HepG2 (cell line): ENCODE data around the gene COL5A1. TPM values are rescaled to one million over a fixed set of nuclear protein-coding genes. Genes with fewer than 3 reads are reported as not detected.

Experiments used
- ATAC-seq: fragments of 200-7000 bp; cut with Tn5 transposase; 3 replicates; pipeline ENCODE4 v1.9.1; 2020; ENCODE audit warnings: mild to moderate bottlenecking, moderate library complexity
- BruUV-seq: library from RNA; stranded (reverse); fragments of 400-500 nt; replicated peaks from 2 replicates; lab custom pipeline; 2021; lab: Mats Ljungman, UMichigan
- CTCF ChIA-PET: fragments of 300-600 bp; formaldehyde crosslinking; extraction: SDS; loops from one replicate; lab custom pipeline; 2021; ENCODE audit warnings: low total read pairs, inconsistent platforms, low intra/inter-chr PET ratio; lab: Yijun Ruan, JAX
- POLR2A ChIA-PET: fragments of 350-600 bp; sonication (Branson Sonifier 250); formaldehyde crosslinking; loops from one replicate; lab custom pipeline; 2020; ENCODE audit warnings: antibody characterized with exemption, inconsistent platforms; lab: Yijun Ruan, JAX
- DNase-seq: peaks from one replicate; pipeline ENCODE4 v3.0.0-alpha.2; 2015; ENCODE audit warnings: low spot score
- FAIRE-seq: peaks from 3 replicates; lab custom pipeline; 2011; peaks lifted over from hg19 to GRCh38; lab: Jason Lieb, UNC
- H2AFZ ChIP-seq: one replicate; pipeline ENCODE4 v1.6.1; 2011; ENCODE audit warnings: low read length, inconsistent platforms
- H3K27ac ChIP-seq: fragments of 300-600 bp; 3 replicates; pipeline ENCODE4 v1.8.0; 2011; ENCODE audit warnings: mixed run types, mild to moderate bottlenecking, mixed read lengths, low read length, inconsistent platforms; ENCODE audit not compliant: insufficient read depth; ENCODE audit errors: extremely low read length
- H3K27me3 ChIP-seq, 2 experiments: fragments of 200-600 bp in 1 of 2; 2 replicates in 1 of 2; 3 replicates in 1 of 2; pipeline versions ENCODE4 v1.6.0 to v1.8.0; 2011; ENCODE audit warnings: low read length in 2 of 2, mild to moderate bottlenecking in 2 of 2, moderate library complexity in 2 of 2, inconsistent platforms in 1 of 2; ENCODE audit not compliant: insufficient read depth in 2 of 2, control insufficient read depth in 1 of 2
- H3K36me3 ChIP-seq, 2 experiments: fragments of 200-600 bp in 1 of 2; replicated peaks in 1 of 2; 2 replicates in 1 of 2; 3 replicates in 1 of 2; pipeline versions ENCODE4 v1.5.1 to v1.8.0; 2011; ENCODE audit warnings: low read length in 2 of 2, inconsistent platforms in 1 of 2; ENCODE audit not compliant: insufficient read depth in 2 of 2, control insufficient read depth in 1 of 2
- H3K4me1 ChIP-seq: 2 replicates; pipeline ENCODE4 v1.5.1; 2012; ENCODE audit warnings: low read length, inconsistent platforms; ENCODE audit not compliant: insufficient read depth
- H3K4me2 ChIP-seq: 2 replicates; pipeline ENCODE4 v1.6.0; 2011; ENCODE audit warnings: low read depth, low read length, inconsistent platforms
- H3K4me3 ChIP-seq, 3 experiments: fragments of 200-600 bp in 1 of 3; sonication (generic), shearing (Covaris generic) in 1 of 3; replicated peaks in 1 of 3; 2 replicates each; pipeline ENCODE4 v1.5.1; 2011 to 2016; ENCODE audit warnings: low read length in 3 of 3, inconsistent platforms in 2 of 3, low read depth in 2 of 3, mild to moderate bottlenecking in 2 of 3, control low read depth in 1 of 3, mixed read lengths in 1 of 3; ENCODE audit not compliant: insufficient read depth in 1 of 3
- H3K79me2 ChIP-seq: one replicate; pipeline ENCODE4 v1.6.1; 2011; ENCODE audit warnings: low read length, inconsistent platforms; ENCODE audit not compliant: insufficient read depth
- H3K9ac ChIP-seq: 2 replicates; pipeline ENCODE4 v1.6.0; 2011; ENCODE audit warnings: mild to moderate bottlenecking, low read depth, low read length, inconsistent platforms; ENCODE audit not compliant: insufficient read depth
- H3K9me3 ChIP-seq: 2 replicates; pipeline ENCODE4 v1.5.1; 2012; ENCODE audit warnings: mild to moderate bottlenecking, low read length
- H4K20me1 ChIP-seq: 2 replicates; pipeline ENCODE4 v1.6.0; 2011; ENCODE audit warnings: inconsistent platforms, mild to moderate bottlenecking, low read length, moderate library complexity; ENCODE audit not compliant: insufficient read depth
- BRF2 ChIP-seq: sonication (generic); formaldehyde crosslinking; IDR thresholded peaks from 2 replicates; pipeline ENCODE4 v1.8.1; 2022; ENCODE audit warnings: mild to moderate bottlenecking, missing genetic modification reagents
- KLF11 ChIP-seq: IDR thresholded peaks from 2 replicates; pipeline ENCODE4 v1.6.1; 2016; ENCODE audit warnings: missing compliant biosample characterization
- TEF ChIP-seq: sonication (generic); formaldehyde crosslinking; IDR thresholded peaks from 2 replicates; pipeline ENCODE4 v1.5.0; 2020; ENCODE audit warnings: missing genetic modification reagents
- ZNF496 ChIP-seq: sonication (generic); formaldehyde crosslinking; IDR thresholded peaks from 2 replicates; pipeline ENCODE4 v1.8.1; 2023; ENCODE audit warnings: mild to moderate bottlenecking, moderate library complexity, missing genetic modification reagents; ENCODE audit not compliant: insufficient replicate concordance
- ZSCAN12 ChIP-seq: sonication (generic); formaldehyde crosslinking; IDR thresholded peaks from 2 replicates; pipeline ENCODE4 v1.9.0; 2021; ENCODE audit warnings: mild to moderate bottlenecking, missing genetic modification reagents
- WGBS: methylation state at CpG from one replicate; pipeline ENCODE4 v1.1.6; 2017; ENCODE audit warnings: low lambda C conversion rate; 5-methylcytosine and 5-hydroxymethylcytosine counted together
- in situ Hi-C: cut with HindIII; loops from 2 replicates; pipeline ENCODE4 v1.10.0; 2017; ENCODE audit warnings: low pct_unique_long_range_greater_than_20kb; ENCODE audit not compliant: extremely low pct_ligation_motif_present
- intact Hi-C: fragments of 100-400 bp; cut with micrococcal nuclease; formaldehyde crosslinking; loops from one replicate; pipeline ENCODE4 v1.10.0; 2022; ENCODE audit not compliant: unreplicated experiment
- polyA plus RNA-seq, 8 experiments: library from polyadenylated mRNA; depleted of rRNA in 3 of 8; stranded (reverse) in 7 of 8; unstranded in 1 of 8; fragments of >200 nt; fragmentation: Illumina TruSeq in 4 of 8; extraction: Trizol in 4 of 8; gene quantifications; 2 replicates each; pipeline versions ENCODE4 v1.2.1 to v1.2.3, GENCODE V29; 2011 to 2016; ENCODE audit warnings: low read depth in 4 of 8, missing spikeins in 1 of 8, mixed read lengths in 1 of 8; ENCODE audit not compliant: insufficient read depth in 1 of 8
- total RNA-seq, 5 experiments: library from RNA; depleted of rRNA; stranded (reverse); fragments of >200 nt; fragmentation: Illumina TruSeq; extraction: Trizol; gene quantifications; 2 replicates each; pipeline ENCODE4 v1.2.3, GENCODE V29; 2016; ENCODE audit warnings: low read depth in 1 of 5

The COL5A1 gene
- total and polyA plus RNA-seq, 2 of the 13 experiments (the other 11 are each of a cell fraction or from before 2014, with no cell fraction given) = not detected

GRCh38 chr9:134732392-134733110 is 90.9 kb downstream of the COL5A1 start:
- Histone ChIP-seq H3K27ac (no peak overlapping the region), H3K36me3 (no peaks in the 10 kb centered on the region), H3K9me3 (no peaks in the 10 kb centered on the region), H4K20me1 (no peaks in the 10 kb centered on the region), H3K4me1 (0 out of 2 replicates have a peak, but pooled peaks cover 7% of the 10 kb centered on the region), H3K27me3 (peaks cover under 1 to 10% of the 10 kb centered on the region in 2 experiments; a peak in 2 of 5 replicates), H3K4me3 (no peak overlapping the region), H2AFZ (no peak overlapping the region), H3K4me2 (no peak overlapping the region), H3K79me2 (no peaks in the 10 kb centered on the region), H3K9ac (no peak overlapping the region)
- no peak for TF ChIP-seq ZNF496 (CRISPR knock-in tag)
- TF ChIP-seq ZSCAN12 (CRISPR knock-in tag) = no peak
- TF ChIP-seq KLF11 = no peak
- no peak for TF ChIP-seq BRF2 (CRISPR knock-in tag)
- TF ChIP-seq TEF = no peak
- BruUV-seq = no TSS peak
- in situ Hi-C loops = loop anchor here (10.0 kb wide), 1 partner anchor 278 kb away; no protein-coding TSS in a partner anchor
- ChIA-PET CTCF (no interaction called here), POLR2A (no interaction called here)
- DNase-seq = no peak
- 56% methylated on average over 17 of the region's 26 CpGs for WGBS
- no peak for ATAC-seq
- FAIRE-seq = no peak
- intact Hi-C loops = no loop called here
